HG02763 (cell line): ENCODE data around the gene MOV10L1.

Experiments used
- ATAC-seq: cut with Tn5 transposase; IDR thresholded peaks from one replicate; pipeline ENCODE4 v1.9.1; 2021; ENCODE audit warnings: mild to moderate bottlenecking, moderate library complexity; ENCODE audit not compliant: unreplicated experiment

MOV10L1 gene

GRCh38 chr22:50101870-50102565 lies 12.2 kb downstream of the MOV10L1 start:
- ATAC-seq = no peak

GRCh38 chr22:50102946-50103345 lies 13.1 kb downstream of the MOV10L1 start:
- no peak for ATAC-seq

- ATAC-seq = no peak
Observed at GRCh38 chr22:50104141-50104544, 14.3 kb downstream of the MOV10L1 start.

- no peak for ATAC-seq
Observed at GRCh38 chr22:50105208-50106100, 15.6 kb downstream of the MOV10L1 start.

- ATAC-seq = no peak
Observed at GRCh38 chr22:50107529-50107928, 17.7 kb downstream of the MOV10L1 start.

GRCh38 chr22:50111056-50111455 lies 21.2 kb downstream of the MOV10L1 start:
- no peak for ATAC-seq

GRCh38 chr22:50112151-50113118 lies 22.6 kb downstream of the MOV10L1 start:
- ATAC-seq = no peak

- ATAC-seq = no peak
Observed at GRCh38 chr22:50114221-50115021, 24.6 kb downstream of the MOV10L1 start.

GRCh38 chr22:50115693-50116092 lies 25.9 kb downstream of the MOV10L1 start:
- no peak for ATAC-seq

- ATAC-seq = no peak
Observed at GRCh38 chr22:50117168-50117762, 27.5 kb downstream of the MOV10L1 start.

- ATAC-seq = no peak
Observed at GRCh38 chr22:50118129-50118528, 28.3 kb downstream of the MOV10L1 start.

GRCh38 chr22:50118557-50119168 lies 28.9 kb downstream of the MOV10L1 start:
- no peak for ATAC-seq

- no peak for ATAC-seq
Observed at GRCh38 chr22:50119169-50119767, 29.5 kb downstream of the MOV10L1 start.

GRCh38 chr22:50119768-50120251 lies 30.0 kb downstream of the MOV10L1 start:
- no peak for ATAC-seq

GRCh38 chr22:50121202-50121740 lies 31.5 kb downstream of the MOV10L1 start:
- no peak for ATAC-seq

- no peak for ATAC-seq
Observed at GRCh38 chr22:50123119-50123518, 33.3 kb downstream of the MOV10L1 start.

GRCh38 chr22:50125029-50125428 lies 35.2 kb downstream of the MOV10L1 start:
- no peak for ATAC-seq

GRCh38 chr22:50129121-50129736 lies 39.4 kb downstream of the MOV10L1 start:
- no peak for ATAC-seq
